Measurements from ENCODE around the gene ATP1A2. TPM values are rescaled to one million over a fixed set of nuclear protein-coding genes. Genes with fewer than 3 reads are reported as not detected.

Gene ATP1A2
- total RNA-seq, 1 experiment from 2014 or later: 23.2 TPM

DNA sequence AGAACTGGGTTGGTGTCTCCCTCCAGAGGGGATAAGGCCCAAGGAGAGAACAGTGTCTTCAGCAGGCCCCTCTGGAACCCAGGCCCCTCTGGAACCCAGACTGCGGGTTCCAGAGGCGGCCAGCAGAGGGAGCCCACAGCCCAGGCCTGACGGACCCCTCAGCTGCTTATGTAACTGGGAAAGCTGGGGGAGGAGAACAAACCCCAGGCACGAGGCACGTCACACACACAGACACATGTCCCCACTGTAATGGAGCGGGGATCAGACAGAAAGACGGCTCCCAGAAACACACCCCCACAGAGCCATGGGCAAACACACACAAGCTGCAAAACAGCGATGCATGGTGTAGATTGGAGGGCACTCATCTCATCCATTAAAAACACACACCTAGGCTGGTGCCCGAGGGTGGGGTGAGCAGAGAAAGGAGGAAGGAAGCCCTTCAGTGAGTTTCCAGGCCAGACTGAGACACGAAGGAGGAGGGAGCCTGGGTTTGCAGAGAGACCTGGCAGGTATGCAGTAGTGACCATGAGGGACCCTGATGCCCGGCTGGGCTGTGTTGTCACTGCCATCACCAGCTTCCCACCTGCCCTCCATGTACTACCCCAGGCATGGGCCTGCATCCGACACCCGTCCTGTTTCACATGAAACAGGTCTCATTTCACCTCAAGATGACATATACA is 14.4 kb upstream of the ATP1A2 start (continued):
- TF ChIP-seq ZSCAN18 (CRISPR knock-in tag; IDR thresholded peaks at IDR 0.05) (no peak), GABPB1 (CRISPR knock-in tag; IDR thresholded peaks at IDR 0.05) (0 out of 2 replicates have a peak, but pooled peaks have one; percentile 29), TCF7 (CRISPR knock-in tag; IDR thresholded peaks at IDR 0.05; ENCODE audit: low read depth) (no peak)
- TF ChIP-seq, protein P1, sequence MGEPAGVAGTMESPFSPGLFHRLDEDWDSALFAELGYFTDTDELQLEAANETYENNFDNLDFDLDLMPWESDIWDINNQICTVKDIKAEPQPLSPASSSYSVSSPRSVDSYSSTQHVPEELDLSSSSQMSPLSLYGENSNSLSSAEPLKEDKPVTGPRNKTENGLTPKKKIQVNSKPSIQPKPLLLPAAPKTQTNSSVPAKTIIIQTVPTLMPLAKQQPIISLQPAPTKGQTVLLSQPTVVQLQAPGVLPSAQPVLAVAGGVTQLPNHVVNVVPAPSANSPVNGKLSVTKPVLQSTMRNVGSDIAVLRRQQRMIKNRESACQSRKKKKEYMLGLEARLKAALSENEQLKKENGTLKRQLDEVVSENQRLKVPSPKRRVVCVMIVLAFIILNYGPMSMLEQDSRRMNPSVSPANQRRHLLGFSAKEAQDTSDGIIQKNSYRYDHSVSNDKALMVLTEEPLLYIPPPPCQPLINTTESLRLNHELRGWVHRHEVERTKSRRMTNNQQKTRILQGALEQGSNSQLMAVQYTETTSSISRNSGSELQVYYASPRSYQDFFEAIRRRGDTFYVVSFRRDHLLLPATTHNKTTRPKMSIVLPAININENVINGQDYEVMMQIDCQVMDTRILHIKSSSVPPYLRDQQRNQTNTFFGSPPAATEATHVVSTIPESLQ (CRISPR knock-in tag; IDR thresholded peaks at IDR 0.05): no peak

- CTCF ChIA-PET: interaction anchor here (0.5 to 9.3 kb wide), 32 partner anchors 8 to 1077 kb away, joined by 3 to 109 read pairs (median 8); partner anchors contain the start of genes ATP1A2, CASQ1 and PEX19
- no peak for TF ChIP-seq E2F4 (CRISPR knock-in tag; IDR thresholded peaks at IDR 0.05; ENCODE audit: borderline replicate concordance, low read depth)
- no peak for TF ChIP-seq NFYB (CRISPR knock-in tag; conservative IDR thresholded peaks at IDR 0.05; ENCODE audit: low read depth)
- TF ChIP-seq CBFB (CRISPR knock-in tag; IDR thresholded peaks at IDR 0.05; ENCODE audit: low read depth): no peak
- TF ChIP-seq, protein P2, sequence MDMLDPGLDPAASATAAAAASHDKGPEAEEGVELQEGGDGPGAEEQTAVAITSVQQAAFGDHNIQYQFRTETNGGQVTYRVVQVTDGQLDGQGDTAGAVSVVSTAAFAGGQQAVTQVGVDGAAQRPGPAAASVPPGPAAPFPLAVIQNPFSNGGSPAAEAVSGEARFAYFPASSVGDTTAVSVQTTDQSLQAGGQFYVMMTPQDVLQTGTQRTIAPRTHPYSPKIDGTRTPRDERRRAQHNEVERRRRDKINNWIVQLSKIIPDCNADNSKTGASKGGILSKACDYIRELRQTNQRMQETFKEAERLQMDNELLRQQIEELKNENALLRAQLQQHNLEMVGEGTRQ (CRISPR knock-in tag; IDR thresholded peaks at IDR 0.05): no peak
- no peak for TF ChIP-seq ZNF425 (CRISPR knock-in tag; conservative IDR thresholded peaks at IDR 0.05)
- TF ChIP-seq, protein P1 (CRISPR knock-in tag; IDR thresholded peaks at IDR 0.05): no peak
- TF ChIP-seq CTCF (IDR thresholded peaks at IDR 0.05): no peak
- no peak for TF ChIP-seq ZNF263 (CRISPR knock-in tag; IDR thresholded peaks at IDR 0.05; ENCODE audit: low read depth)
- TF ChIP-seq, protein P3, sequence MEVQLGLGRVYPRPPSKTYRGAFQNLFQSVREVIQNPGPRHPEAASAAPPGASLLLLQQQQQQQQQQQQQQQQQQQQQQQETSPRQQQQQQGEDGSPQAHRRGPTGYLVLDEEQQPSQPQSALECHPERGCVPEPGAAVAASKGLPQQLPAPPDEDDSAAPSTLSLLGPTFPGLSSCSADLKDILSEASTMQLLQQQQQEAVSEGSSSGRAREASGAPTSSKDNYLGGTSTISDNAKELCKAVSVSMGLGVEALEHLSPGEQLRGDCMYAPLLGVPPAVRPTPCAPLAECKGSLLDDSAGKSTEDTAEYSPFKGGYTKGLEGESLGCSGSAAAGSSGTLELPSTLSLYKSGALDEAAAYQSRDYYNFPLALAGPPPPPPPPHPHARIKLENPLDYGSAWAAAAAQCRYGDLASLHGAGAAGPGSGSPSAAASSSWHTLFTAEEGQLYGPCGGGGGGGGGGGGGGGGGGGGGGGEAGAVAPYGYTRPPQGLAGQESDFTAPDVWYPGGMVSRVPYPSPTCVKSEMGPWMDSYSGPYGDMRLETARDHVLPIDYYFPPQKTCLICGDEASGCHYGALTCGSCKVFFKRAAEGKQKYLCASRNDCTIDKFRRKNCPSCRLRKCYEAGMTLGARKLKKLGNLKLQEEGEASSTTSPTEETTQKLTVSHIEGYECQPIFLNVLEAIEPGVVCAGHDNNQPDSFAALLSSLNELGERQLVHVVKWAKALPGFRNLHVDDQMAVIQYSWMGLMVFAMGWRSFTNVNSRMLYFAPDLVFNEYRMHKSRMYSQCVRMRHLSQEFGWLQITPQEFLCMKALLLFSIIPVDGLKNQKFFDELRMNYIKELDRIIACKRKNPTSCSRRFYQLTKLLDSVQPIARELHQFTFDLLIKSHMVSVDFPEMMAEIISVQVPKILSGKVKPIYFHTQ (CRISPR knock-in tag; IDR thresholded peaks at IDR 0.05): no peak
- no peak for TF ChIP-seq TEAD1 (CRISPR knock-in tag; IDR thresholded peaks at IDR 0.05)
- DNase-seq (ENCODE audit: low spot score): no peak
- Mint-ChIP-seq H3K27me3 (ENCODE audit: low read depth) (peaks cover 7% of the 10 kb centered on the region; the same call in 1 of the 2 replicates), H3K9me3 (no peaks in the 10 kb centered on the region), H3K4me3 (no peak overlapping the region), H3K36me3 (no peaks in the 10 kb centered on the region), H3K27ac (no peak overlapping the region), H3K4me1 (peaks cover 50% of the 10 kb centered on the region)
- no peak for ATAC-seq
- POLR2A ChIA-PET: no interaction called here
Observed at GRCh38 chr1:160101717-160102522, 13.6 kb upstream of the ATP1A2 start.

All from WTC11 (cell line).